Left renal pelvis (tissue), 4 donors: ENCODE data around the gene EMC9. TPM values are rescaled to one million over a fixed set of nuclear protein-coding genes. Genes with fewer than 3 reads are reported as not detected.
A peak's percentile ranks its signal among the peaks of the same experiment; 100 is the strongest.

ENCODE experiments used
- DNase-seq, 4 donors: peaks; one replicate each; pipeline ENCODE4 v3.0.0-alpha.2; 2013; ENCODE audit warnings: low read depth in 4 of 4, low spot score in 3 of 4
- polyA plus RNA-seq, 4 donors: library from polyadenylated mRNA; unstranded; fragments of 120-200 nt; gene quantifications; one replicate each; pipeline ENCODE4 v1.2.1, GENCODE V29; 2013; ENCODE audit not compliant: insufficient read length in 4 of 4

EMC9 gene
- polyA plus RNA-seq, 4 donors, result 9.7 to 21.4 (median 19.4) TPM

DNA sequence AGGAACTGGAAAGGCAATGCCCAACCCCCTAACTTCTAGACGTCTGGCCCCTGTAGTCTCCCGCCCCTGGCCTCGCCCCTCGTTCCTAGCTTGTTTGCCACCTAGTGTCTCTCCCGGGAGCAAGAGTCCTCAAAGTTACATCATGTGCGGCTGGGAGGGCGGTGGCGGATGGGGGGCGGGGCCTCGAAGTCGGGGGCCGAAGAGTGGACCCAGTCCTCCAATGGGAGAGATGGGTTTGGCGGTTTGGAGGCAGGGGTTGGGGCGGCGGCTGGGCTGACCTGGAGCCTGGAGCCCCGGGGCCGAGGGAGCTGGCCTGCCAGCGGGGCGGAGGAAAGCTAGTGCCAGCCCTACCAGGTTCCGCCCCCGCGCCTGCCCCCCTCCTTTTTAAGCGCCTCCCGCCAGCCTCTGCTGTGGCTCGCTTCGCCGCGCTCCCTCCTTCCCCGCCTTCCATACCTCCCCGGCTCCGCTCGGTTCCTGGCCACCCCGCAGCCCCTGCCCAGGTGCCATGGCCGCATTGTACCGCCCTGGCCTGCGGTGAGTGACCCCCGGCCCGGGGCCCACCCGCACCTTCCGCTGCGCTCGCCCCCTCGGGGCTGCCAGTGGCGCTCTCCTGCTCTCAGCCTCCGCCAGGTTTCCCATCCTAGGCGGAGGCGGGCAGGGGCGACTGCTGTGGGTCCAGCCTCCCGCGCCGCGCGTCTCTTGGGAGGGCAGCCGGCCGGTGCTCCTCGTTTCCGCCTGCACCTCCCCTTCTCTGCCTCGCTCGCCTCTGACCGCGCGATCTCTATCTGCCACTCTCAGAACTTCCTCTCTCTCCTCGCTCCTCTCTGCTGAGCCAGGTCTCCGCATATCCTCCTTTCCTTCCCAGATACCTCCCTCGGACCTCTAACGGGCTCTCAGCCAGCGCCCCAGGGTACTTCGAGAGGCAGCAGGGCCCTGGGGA lies 47.2 kb downstream of the EMC9 start, which contains the start of gene PCK2:
Gene PCK2, plus strand, starts transcription at position 411 of the 940 bp plus-strand sequence. Its CDS starts 95 bp downstream, at position 506.
- DNase-seq, result peak in 2 of 4 donors; percentile 59 to 83

GRCh38 chr14:24093207-24093900 lies 48.0 kb downstream of the EMC9 start:
- DNase-seq, result no peak

GRCh38 chr14:24092505-24093206 lies 48.7 kb downstream of the EMC9 start:
- no peak for DNase-seq

DNA sequence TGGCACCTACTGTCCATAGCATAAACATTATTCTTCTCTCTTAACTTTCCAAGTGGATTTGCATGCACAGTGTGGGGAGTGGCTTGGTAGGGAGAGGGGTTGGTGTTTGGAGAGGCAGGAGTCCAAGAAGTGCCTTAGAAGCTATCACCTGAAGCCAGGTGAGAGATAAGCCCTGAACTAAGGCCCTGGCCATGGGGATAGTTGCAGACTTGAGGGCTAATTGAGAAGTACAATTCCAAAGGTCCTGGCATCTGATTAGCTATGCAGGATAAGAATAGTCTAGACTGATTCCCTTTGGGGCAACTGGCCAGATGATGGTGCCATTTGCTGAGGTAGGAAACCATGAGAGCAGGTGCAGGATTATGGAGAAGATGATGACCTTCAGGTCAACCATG lies 49.3 kb downstream of the EMC9 start:
- DNase-seq, result no peak

GRCh38 chr14:24089890-24090289 lies 51.5 kb downstream of the EMC9 start:
- no peak for DNase-seq

Other genes with a start within 250 kb of the EMC9 start
- gene DHRS4, start 187.8 kb downstream of the EMC9 start, polyA plus RNA-seq, result 10 to 100 TPM; 28.3 to 50.8 (median 44.2) TPM
- gene DHRS4L2, start 152.7 kb downstream of the EMC9 start, polyA plus RNA-seq, result 10 to 100 TPM; 27.6 to 52.8 (median 31.4) TPM
- gene CARMIL3, start 89.6 kb downstream of the EMC9 start, polyA plus RNA-seq, result 1 to 10 TPM; 1.2 to 2.0 (median 1.8) TPM
- not detected for gene CPNE6, start 70.0 kb downstream of the EMC9 start, polyA plus RNA-seq
- gene PCK2, start 47.3 kb downstream of the EMC9 start, polyA plus RNA-seq, result 10 to 100 TPM in 3 of 4 donors, 1 to 10 TPM in 1; 7.7 to 31.0 (median 24.0) TPM
- gene DCAF11, start 26.8 kb downstream of the EMC9 start, polyA plus RNA-seq, result 10 to 100 TPM; 41.2 to 90.6 (median 73.0) TPM
- 1 to 10 TPM in 3 of 4 donors, under 1 TPM in 1; 0.59 to 4.1 (median 2.1) TPM for gene NRL, start 26.6 kb downstream of the EMC9 start, polyA plus RNA-seq
- gene FITM1, start 10.9 kb downstream of the EMC9 start, polyA plus RNA-seq, result 1 to 10 TPM in 1 of 4 donors, under 1 TPM in 3; 0.55 to 1.6 (median 0.79) TPM
- gene PSME1, start 5.4 kb downstream of the EMC9 start, polyA plus RNA-seq, result 100 to 1,000 TPM; 131 to 226 (median 197) TPM
- 100 to 1,000 TPM; 134 to 185 (median 166) TPM for gene PSME2, start 5.0 kb upstream of the EMC9 start, polyA plus RNA-seq
- 10 to 100 TPM; 44.8 to 59.8 (median 47.4) TPM for gene RNF31, start 5.9 kb upstream of the EMC9 start, polyA plus RNA-seq
- gene IRF9, start 19.7 kb upstream of the EMC9 start, polyA plus RNA-seq, result 10 to 100 TPM; 46.1 to 68.1 (median 57.0) TPM
- gene REC8, start 30.5 kb upstream of the EMC9 start, polyA plus RNA-seq, result 100 to 1,000 TPM in 1 of 4 donors, 10 to 100 TPM in 3; 28.0 to 100 (median 57.9) TPM
- gene IPO4, start 47.2 kb upstream of the EMC9 start, polyA plus RNA-seq, result 10 to 100 TPM; 19.8 to 39.5 (median 31.0) TPM
- gene TM9SF1, start 53.9 kb upstream of the EMC9 start, polyA plus RNA-seq, result 10 to 100 TPM; 32.9 to 43.7 (median 35.4) TPM
- gene TSSK4, start 64.1 kb upstream of the EMC9 start, polyA plus RNA-seq, result 10 to 100 TPM in 1 of 4 donors, 1 to 10 TPM in 3; 4.2 to 12.0 (median 5.6) TPM
- gene CHMP4A, start 71.9 kb upstream of the EMC9 start, polyA plus RNA-seq, result 10 to 100 TPM; 27.8 to 58.4 (median 52.0) TPM
- gene MDP1, start 74.5 kb upstream of the EMC9 start, polyA plus RNA-seq, result 10 to 100 TPM in 3 of 4 donors, 1 to 10 TPM in 1; 8.3 to 16.9 (median 11.3) TPM
- gene NEDD8, start 90.8 kb upstream of the EMC9 start, polyA plus RNA-seq, result 100 to 1,000 TPM; 189 to 230 (median 217) TPM
- 100 to 1,000 TPM in 3 of 4 donors, 10 to 100 TPM in 1; 65.6 to 124 (median 117) TPM for gene GMPR2, start 91.3 kb upstream of the EMC9 start, polyA plus RNA-seq
- 10 to 100 TPM; 57.3 to 62.1 (median 60.1) TPM for gene TINF2, start 101.0 kb upstream of the EMC9 start, polyA plus RNA-seq
- gene TGM1, start 121.6 kb upstream of the EMC9 start, polyA plus RNA-seq, result 1 to 10 TPM; 1.6 to 6.6 (median 2.6) TPM
- gene RABGGTA, start 130.0 kb upstream of the EMC9 start, polyA plus RNA-seq, result 10 to 100 TPM; 19.4 to 28.6 (median 20.3) TPM
- 10 to 100 TPM; 27.8 to 54.8 (median 43.2) TPM for gene DHRS1, start 158.2 kb upstream of the EMC9 start, polyA plus RNA-seq
- 10 to 100 TPM; 20.0 to 27.0 (median 25.4) TPM for gene NOP9, start 158.3 kb upstream of the EMC9 start, polyA plus RNA-seq
- gene CIDEB, start 166.4 kb upstream of the EMC9 start, polyA plus RNA-seq, result 10 to 100 TPM; 20.2 to 28.4 (median 24.5) TPM
- gene LTB4R2, start 168.5 kb upstream of the EMC9 start, polyA plus RNA-seq, result 1 to 10 TPM; 1.7 to 4.4 (median 3.0) TPM
- 1 to 10 TPM; 2.1 to 6.5 (median 4.9) TPM for gene LTB4R, start 169.9 kb upstream of the EMC9 start, polyA plus RNA-seq
- 10 to 100 TPM in 3 of 4 donors, 1 to 10 TPM in 1; 8.4 to 23.3 (median 20.0) TPM for gene ADCY4, start 193.5 kb upstream of the EMC9 start, polyA plus RNA-seq
- gene RIPK3, start 198.4 kb upstream of the EMC9 start, polyA plus RNA-seq, result 1 to 10 TPM; 2.3 to 4.3 (median 3.8) TPM
- gene NFATC4, start 226.6 kb upstream of the EMC9 start, polyA plus RNA-seq, result 100 to 1,000 TPM in 1 of 4 donors, 10 to 100 TPM in 3; 52.5 to 151 (median 78.2) TPM